ENCODE data around the gene KYAT1. TPM values are rescaled to one million over a fixed set of nuclear protein-coding genes. Genes with fewer than 3 reads are reported as not detected.

KYAT1 gene
- total and polyA plus RNA-seq, 2 of the 13 experiments (the other 11 are each of a cell fraction or from before 2014, with no cell fraction given) = 9.2 to 46.5 TPM

DNA sequence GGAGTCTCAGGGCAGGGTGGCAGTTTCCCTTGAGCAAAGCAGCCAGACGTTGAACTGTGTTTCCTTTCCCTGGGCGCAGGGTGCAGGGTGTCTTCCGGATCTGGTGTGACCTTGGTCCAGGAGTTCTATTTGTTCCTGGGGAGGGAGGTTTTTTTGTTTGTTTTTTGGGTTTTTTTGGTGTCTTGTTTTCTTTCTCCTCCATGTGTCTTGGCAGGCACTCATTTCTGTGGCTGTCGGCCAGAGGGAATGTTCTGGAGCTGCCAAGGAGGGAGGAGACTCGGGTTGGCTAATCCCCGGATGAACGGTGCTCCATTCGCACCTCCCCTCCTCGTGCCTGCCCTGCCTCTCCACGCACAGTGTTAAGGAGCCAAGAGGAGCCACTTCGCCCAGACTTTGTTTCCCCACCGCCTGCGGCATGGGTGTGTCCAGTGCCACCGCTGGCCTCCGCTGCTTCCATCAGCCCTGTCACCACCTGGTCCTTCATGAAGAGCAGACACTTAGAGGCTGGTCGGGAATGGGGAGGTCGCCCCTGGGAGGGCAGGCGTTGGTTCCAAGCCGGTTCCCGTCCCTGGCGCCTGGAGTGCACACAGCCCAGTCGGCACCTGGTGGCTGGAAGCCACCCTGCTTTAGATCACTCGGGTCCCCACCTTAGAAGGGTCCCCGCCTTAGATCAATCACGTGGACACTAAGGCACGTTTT, 35.5 kb upstream of the KYAT1 start (continued):
- TF ChIP-seq, protein P1, sequence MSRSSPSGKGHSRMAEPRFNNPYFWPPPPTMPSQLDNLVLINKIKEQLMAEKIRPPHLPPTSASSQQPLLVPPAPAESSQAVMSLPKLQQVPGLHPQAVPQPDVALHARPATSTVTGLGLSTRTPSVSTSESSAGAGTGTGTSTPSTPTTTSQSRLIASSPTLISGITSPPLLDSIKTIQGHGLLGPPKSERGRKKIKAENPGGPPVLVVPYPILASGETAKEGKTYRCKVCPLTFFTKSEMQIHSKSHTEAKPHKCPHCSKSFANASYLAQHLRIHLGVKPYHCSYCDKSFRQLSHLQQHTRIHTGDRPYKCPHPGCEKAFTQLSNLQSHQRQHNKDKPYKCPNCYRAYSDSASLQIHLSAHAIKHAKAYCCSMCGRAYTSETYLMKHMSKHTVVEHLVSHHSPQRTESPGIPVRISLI (CRISPR knock-in tag; IDR thresholded peaks at IDR 0.05; ENCODE audit: borderline replicate concordance) = peak; percentile 89; the same call in 1 of the 2 replicates
- TF ChIP-seq PHF21A (CRISPR knock-in tag; IDR thresholded peaks at IDR 0.05) (peak; percentile 88), ZNF431 (CRISPR knock-in tag; IDR thresholded peaks at IDR 0.05; ENCODE audit: borderline replicate concordance, low read depth) (peak; percentile 32; the same call in 1 of the 2 replicates), ATF1 (CRISPR knock-in tag; IDR thresholded peaks at IDR 0.05) (no peak), HOMEZ (CRISPR knock-in tag; IDR thresholded peaks at IDR 0.05; ENCODE audit: low read depth) (peak; percentile 22; the same call in 1 of the 2 replicates), CHD4 (IDR thresholded peaks at IDR 0.05; ENCODE audit: borderline replicate concordance, low read length) (no peak), JUNB (CRISPR knock-in tag; IDR thresholded peaks at IDR 0.05; ENCODE audit: borderline replicate concordance) (peak; percentile 61; the same call in 1 of the 2 replicates), ZNF335 (CRISPR knock-in tag; IDR thresholded peaks at IDR 0.05) (peak; percentile 48; the same call in 1 of the 2 replicates), ZNF75D (CRISPR knock-in tag; IDR thresholded peaks at IDR 0.05; ENCODE audit: borderline replicate concordance) (no peak), KMT2B (CRISPR knock-in tag; IDR thresholded peaks at IDR 0.05) (peak; percentile 51; the same call in 1 of the 2 replicates), MEF2D (CRISPR knock-in tag; IDR thresholded peaks at IDR 0.05) (peak; percentile 11; the same call in 1 of the 2 replicates), PITX1 (CRISPR knock-in tag; IDR thresholded peaks at IDR 0.05) (peak; percentile 77), ZNF354B (CRISPR knock-in tag; IDR thresholded peaks at IDR 0.05) (0 out of 2 replicates have a peak, but pooled peaks have one; percentile 67), HOXA9 (CRISPR knock-in tag; IDR thresholded peaks at IDR 0.05; ENCODE audit: borderline replicate concordance) (peak; percentile 57; the same call in 1 of the 2 replicates), KLF6 (CRISPR knock-in tag; IDR thresholded peaks at IDR 0.05) (no peak), ZBTB39 (CRISPR knock-in tag; IDR thresholded peaks at IDR 0.05) (no peak), ZSCAN29 (CRISPR knock-in tag; conservative IDR thresholded peaks at IDR 0.05) (peak; percentile 87; the same call in 1 of the 2 replicates), ZNF609 (CRISPR knock-in tag; IDR thresholded peaks at IDR 0.05; ENCODE audit: borderline replicate concordance) (peak; percentile 42; the same call in 1 of the 2 replicates), ESRRA (CRISPR knock-in tag; IDR thresholded peaks at IDR 0.05; ENCODE audit: low read depth) (peak; percentile 61; the same call in 1 of the 2 replicates), SRY (CRISPR knock-in tag; IDR thresholded peaks at IDR 0.05) (0 out of 2 replicates have a peak, but pooled peaks have one; percentile 35)
